MM.1S (cell line): ENCODE measurements around the gene ARHGAP26.

Experiments
- DNase-seq: peaks from one replicate; pipeline ENCODE4 v3.0.0-alpha.2; 2015
- H2AFZ ChIP-seq: fragments of 300-600 bp; sonication (generic); 2 replicates; pipeline ENCODE4 v1.6.0; 2016; ENCODE audit warnings: antibody characterized with exemption, low read length
- H3F3A ChIP-seq: fragments of 300-600 bp; sonication (generic); 2 replicates; pipeline ENCODE4 v1.6.1; 2016; ENCODE audit warnings: mild to moderate bottlenecking, antibody characterized with exemption, low read length, moderate library complexity, mixed read lengths; ENCODE audit not compliant: insufficient read depth
- H3K27ac ChIP-seq: fragments of 300-600 bp; sonication (generic); 2 replicates; pipeline ENCODE4 v1.5.1; 2016; ENCODE audit warnings: mild to moderate bottlenecking, low read length
- H3K27me3 ChIP-seq: fragments of 300-600 bp; sonication (generic); replicated peaks from 2 replicates; pipeline ENCODE4 v1.6.0; 2016; ENCODE audit warnings: low read length; ENCODE audit not compliant: insufficient read depth
- H3K36me3 ChIP-seq: fragments of 300-600 bp; sonication (generic); replicated peaks from 2 replicates; pipeline ENCODE4 v1.6.1; 2016; ENCODE audit warnings: mild to moderate bottlenecking, low read length, mixed read lengths; ENCODE audit not compliant: insufficient read depth
- H3K4me1 ChIP-seq: fragments of 300-600 bp; sonication (generic); 2 replicates; pipeline ENCODE4 v1.6.1; 2016; ENCODE audit warnings: low read length, mixed read lengths
- H3K4me2 ChIP-seq: fragments of 300-600 bp; sonication (generic); 2 replicates; pipeline ENCODE4 v1.6.0; 2016; ENCODE audit warnings: low read depth, low read length
- H3K4me3 ChIP-seq: fragments of 300-600 bp; sonication (generic); 2 replicates; pipeline ENCODE4 v1.5.1; 2016; ENCODE audit warnings: low read length, mixed read lengths
- H3K79me2 ChIP-seq: fragments of 300-600 bp; sonication (generic); 2 replicates; pipeline ENCODE4 v1.6.1; 2016; ENCODE audit warnings: mixed run types, low read length, mixed read lengths
- H3K9ac ChIP-seq: fragments of 300-600 bp; sonication (generic); 2 replicates; pipeline ENCODE4 v1.6.1; 2016; ENCODE audit warnings: low read length, mixed read lengths
- H3K9me2 ChIP-seq: fragments of 300-600 bp; sonication (generic); replicated peaks from 2 replicates; pipeline ENCODE4 v1.6.1; 2016; ENCODE audit warnings: mild to moderate bottlenecking, low read length, mixed read lengths; ENCODE audit not compliant: insufficient read depth
- H3K9me3 ChIP-seq: fragments of 300-600 bp; sonication (generic); replicated peaks from 2 replicates; pipeline ENCODE4 v1.6.1; 2016; ENCODE audit warnings: mild to moderate bottlenecking, low read length, mixed read lengths; ENCODE audit not compliant: insufficient read depth
- H4K20me1 ChIP-seq: fragments of 300-600 bp; sonication (generic); 2 replicates; pipeline ENCODE4 v1.6.1; 2016; ENCODE audit warnings: mild to moderate bottlenecking, low read length, moderate library complexity, mixed read lengths; ENCODE audit not compliant: insufficient read depth
- CTCF ChIP-seq: fragments of 300-600 bp; sonication (generic); IDR thresholded peaks from 2 replicates; pipeline ENCODE4 v1.5.1; 2016; ENCODE audit warnings: antibody characterized with exemption, low read length, mixed read lengths
- EZH2 ChIP-seq: fragments of 300-600 bp; sonication (generic); optimal IDR thresholded peaks from 2 replicates; pipeline ENCODE3; 2017; ENCODE audit warnings: low read depth, mild to moderate bottlenecking, antibody characterized with exemption, low read length, mixed read lengths
- EZH2phosphoT487 ChIP-seq: fragments of 300-600 bp; sonication (generic); IDR thresholded peaks from 2 replicates; pipeline ENCODE4 v1.6.1; 2018; ENCODE audit warnings: antibody characterized with exemption, low read length

ARHGAP26 gene

GRCh38 chr5:142814122-142814521, 43.9 kb downstream of the ARHGAP26 start:
- Histone ChIP-seq H3K9me3 (no peaks in the 10 kb centered on the region), H3K9ac (no peak overlapping the region), H3K27ac (no peak overlapping the region), H4K20me1 (no peaks in the 10 kb centered on the region), H3K36me3 (no peaks in the 10 kb centered on the region), H3K27me3 (no peaks in the 10 kb centered on the region), H3F3A (no peaks in the 10 kb centered on the region), H3K4me3 (no peak overlapping the region), H3K9me2 (no peaks in the 10 kb centered on the region), H3K4me1 (no peaks in the 10 kb centered on the region), H2AFZ (no peak overlapping the region), H3K4me2 (no peak overlapping the region), H3K79me2 (no peaks in the 10 kb centered on the region)
- DNase-seq, result no peak
- TF ChIP-seq CTCF (no peak), EZH2phosphoT487 (no peak), EZH2 (no peak)

DNA sequence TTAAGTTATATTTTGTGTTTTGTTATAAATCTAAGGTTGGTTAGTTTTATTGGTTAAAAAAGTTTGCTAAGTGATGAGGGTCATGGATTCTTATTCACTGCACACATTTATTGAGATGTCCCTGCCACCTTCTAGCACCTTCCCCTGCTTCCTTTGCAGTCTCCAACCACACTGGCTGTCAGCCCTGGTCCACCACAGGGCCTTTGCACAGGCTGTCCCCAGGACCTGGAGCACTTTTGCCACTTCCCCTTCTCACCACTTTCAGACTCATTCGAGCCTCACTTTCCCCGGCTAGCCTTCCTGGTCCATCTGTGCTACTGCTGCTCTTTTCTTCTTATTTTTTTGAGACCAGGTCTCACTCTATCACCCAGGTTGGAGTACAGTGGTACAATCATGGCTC, 45.3 kb downstream of the ARHGAP26 start:
- no peaks in the 10 kb centered on the region for H4K20me1 ChIP-seq
- H3K9me3 ChIP-seq, result no peaks in the 10 kb centered on the region
- DNase-seq, result no peak
- H3F3A ChIP-seq, result no peaks in the 10 kb centered on the region
- no peaks in the 10 kb centered on the region for H3K27me3 ChIP-seq
- no peaks in the 10 kb centered on the region for H3K36me3 ChIP-seq
- no peak overlapping the region for H3K4me2 ChIP-seq
- no peaks in the 10 kb centered on the region for H3K4me1 ChIP-seq
- H3K9me2 ChIP-seq, result no peaks in the 10 kb centered on the region
- no peaks in the 10 kb centered on the region for H3K79me2 ChIP-seq
- H2AFZ ChIP-seq, result no peak overlapping the region
- TF ChIP-seq EZH2phosphoT487, result no peak
- TF ChIP-seq CTCF, result no peak
- no peak overlapping the region for H3K27ac ChIP-seq
- H3K9ac ChIP-seq, result no peak overlapping the region
- no peak overlapping the region for H3K4me3 ChIP-seq

DNA sequence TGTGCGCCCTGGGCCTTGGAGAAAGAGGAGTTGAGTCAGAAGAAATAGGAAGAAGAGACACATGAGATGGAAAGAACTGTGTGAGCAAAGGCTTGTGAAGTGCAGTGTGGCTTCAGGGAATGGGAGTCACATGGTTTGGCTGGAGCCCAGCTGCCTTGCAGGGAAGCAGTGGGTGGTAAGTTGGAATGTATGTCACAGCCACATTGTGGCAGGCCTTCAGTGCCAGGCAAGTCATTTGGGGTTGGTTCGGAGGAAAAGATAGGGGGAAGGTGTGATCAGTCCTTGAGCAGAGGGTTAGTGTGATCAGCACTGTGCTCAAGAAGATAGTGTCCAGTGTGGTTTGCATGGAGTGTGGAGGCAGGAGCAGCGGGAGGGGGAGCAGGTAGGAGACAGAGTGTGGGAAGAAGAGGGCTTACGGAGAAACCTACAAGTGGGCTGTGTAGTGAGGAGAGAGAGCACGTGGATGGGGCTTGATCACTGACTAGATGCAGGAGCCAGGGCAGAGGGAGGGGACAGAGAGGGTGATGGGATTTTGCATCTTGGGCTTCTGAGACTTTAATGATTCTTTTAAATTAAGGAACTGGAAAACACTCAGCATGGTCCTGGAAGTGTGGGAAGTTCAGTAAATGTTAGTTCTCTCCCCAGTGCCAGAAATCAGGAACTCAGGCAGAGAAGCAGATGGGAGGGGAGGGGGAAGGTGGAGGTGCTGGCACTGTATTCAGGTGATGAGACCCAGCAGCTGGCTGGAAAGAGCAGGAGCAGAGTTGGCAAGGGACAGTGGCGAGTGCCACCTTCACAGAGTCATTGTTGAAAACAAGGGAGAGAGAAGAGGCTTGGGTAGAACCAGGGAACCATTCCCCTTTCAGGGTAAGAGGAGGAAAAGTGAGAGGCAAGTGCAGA, 46.6 kb downstream of the ARHGAP26 start:
- Histone ChIP-seq H3K27me3 (no peaks in the 10 kb centered on the region), H2AFZ (no peak overlapping the region), H3K36me3 (no peaks in the 10 kb centered on the region), H3F3A (no peaks in the 10 kb centered on the region), H3K9me2 (no peaks in the 10 kb centered on the region), H3K4me2 (no peak overlapping the region), H3K79me2 (no peaks in the 10 kb centered on the region), H3K4me1 (no peaks in the 10 kb centered on the region), H3K9ac (no peak overlapping the region), H3K9me3 (no peaks in the 10 kb centered on the region), H3K27ac (no peak overlapping the region), H3K4me3 (no peak overlapping the region), H4K20me1 (no peaks in the 10 kb centered on the region)
- TF ChIP-seq CTCF (no peak), EZH2 (no peak), EZH2phosphoT487 (no peak)
- no peak for DNase-seq
